Spleen (tissue), 11 donors: Measurements from ENCODE around the gene METTL23. TPM values are rescaled to one million over a fixed set of nuclear protein-coding genes. Genes with fewer than 3 reads are reported as not detected.
"Not testable (repeated sequence)": the region's sequence is repeated elsewhere in the genome, so short reads cannot be mapped to it uniquely, and the experiment has no call there.

Source experiments
- DNase-seq: peaks from one replicate; pipeline ENCODE4 v3.0.0-alpha.2; 2020
- H3K27ac ChIP-seq, 8 donors: fragments of 200-600 bp; sonication (generic) in 7 of 8; 1 replicate in 4 of 8; 2 replicates in 4 of 8; pipeline versions ENCODE4 v1.5.0 to v1.8.0; 2016 to 2021; ENCODE audit warnings: inconsistent platforms in 4 of 8, mild to moderate bottlenecking in 4 of 8, moderate library complexity in 1 of 8
- H3K27me3 ChIP-seq, 7 donors: fragments of 200-600 bp; sonication (generic) in 6 of 7; replicated peaks in 1 of 7; 1 replicate in 4 of 7; 2 replicates in 3 of 7; pipeline versions ENCODE4 v1.5.0 to v1.8.0; 2016 to 2021; ENCODE audit warnings: inconsistent platforms in 3 of 7, mild to moderate bottlenecking in 1 of 7
- H3K36me3 ChIP-seq, 6 donors: fragments of 200-600 bp; sonication (generic) in 5 of 6; 1 replicate in 4 of 6; 2 replicates in 2 of 6; pipeline versions ENCODE4 v1.5.0 to v1.8.0; 2016 to 2021; ENCODE audit warnings: inconsistent platforms in 2 of 6
- H3K4me1 ChIP-seq, 6 donors: fragments of 200-600 bp; sonication (generic) in 5 of 6; 1 replicate in 3 of 6; 2 replicates in 3 of 6; pipeline versions ENCODE4 v1.5.0 to v1.8.0; 2016 to 2021; ENCODE audit warnings: inconsistent platforms in 3 of 6
- H3K4me3 ChIP-seq, 8 donors: fragments of 200-600 bp; sonication (generic) in 7 of 8; 1 replicate in 4 of 8; 2 replicates in 4 of 8; pipeline versions ENCODE4 v1.5.0 to v1.8.0; 2016 to 2021; ENCODE audit warnings: inconsistent platforms in 4 of 8, mild to moderate bottlenecking in 4 of 8, moderate library complexity in 2 of 8
- H3K9me3 ChIP-seq, 8 donors: fragments of 200-600 bp; sonication (generic) in 7 of 8; 1 replicate in 4 of 8; 2 replicates in 4 of 8; pipeline versions ENCODE4 v1.5.0 to v1.8.0; 2016 to 2021; ENCODE audit warnings: inconsistent platforms in 4 of 8
- POLR2A ChIP-seq, 3 donors: fragments of 450-650 bp; IDR thresholded peaks; one replicate each; pipeline ENCODE4 v1.5.1; 2017; ENCODE audit warnings: antibody characterized with exemption in 3 of 3, mild to moderate bottlenecking in 1 of 3
- POLR2AphosphoS5 ChIP-seq, 3 donors: sonication (generic); formaldehyde crosslinking; IDR thresholded peaks; one replicate each; pipeline ENCODE4 v1.5.1; 2017; ENCODE audit warnings: antibody characterized with exemption in 3 of 3
- WGBS, 5 donors: extraction: QIAGEN DNeasy Blood & Tissue Kit in 3 of 5; methylation state at CpG; one replicate each; pipeline versions ENCODE4 v1.1.5 to v1.1.7; 2013 to 2018; 5-methylcytosine and 5-hydroxymethylcytosine counted together
- intact Hi-C: fragments of 100-400 bp; cut with DNase I; formaldehyde crosslinking; loops from one replicate; pipeline ENCODE4 v1.15.0; 2023; ENCODE audit warnings: low total_unique reads
- polyA plus RNA-seq, 3 donors: library from polyadenylated mRNA; stranded (reverse); fragments of 200-250 nt; gene quantifications; one replicate each; pipeline ENCODE4 v1.2.1, GENCODE V29; 2013
- total RNA-seq, 7 donors: library from RNA; depleted of rRNA in 3 of 7; stranded (reverse); fragments of >200 nt in 3 of 7; fragmentation: NEBNext Ultra II Directional in 4 of 7; extraction: Animal tissue kit (Norgen Biotek cat#: 25700) in 4 of 7; gene quantifications; one replicate each; pipeline versions ENCODE4 v1.1.0 to v1.2.1, GENCODE V29; 2016 to 2021
- TF ChIP-seq, protein P1 (sequence below), 11 experiments: fragments of 200-600 bp in 7 of 11; fragments of 450-650 bp in 4 of 11; sonication (generic) in 4 of 11; IDR thresholded peaks in 8 of 11; conservative IDR thresholded peaks in 3 of 11; 1 replicate in 7 of 11; 2 replicates in 4 of 11; pipeline versions ENCODE4 v1.4.0 to v1.8.0; 2016 to 2021; ENCODE audit warnings: antibody characterized with exemption in 11 of 11, inconsistent platforms in 4 of 11, mild to moderate bottlenecking in 1 of 11
- donor health status: healthy with polysubstance abuse.
- donor health status: DM: no; HTN: no; CAD: no; lungs with moderate emphysema.
- donor health status: DM: no; HTN: no; CAD: no.
- donor health status: Bipolar disorder and iron deficiency.
- donor health status: healthy.
- donor health status: DM: no; HTN: no; CAD: no.
- donor health status: DM: yes; HTN: yes; CAD: no.

Gene METTL23
- total and polyA plus RNA-seq, 10 donors = 35.8 to 72.7 (median 49.5) TPM

DNA sequence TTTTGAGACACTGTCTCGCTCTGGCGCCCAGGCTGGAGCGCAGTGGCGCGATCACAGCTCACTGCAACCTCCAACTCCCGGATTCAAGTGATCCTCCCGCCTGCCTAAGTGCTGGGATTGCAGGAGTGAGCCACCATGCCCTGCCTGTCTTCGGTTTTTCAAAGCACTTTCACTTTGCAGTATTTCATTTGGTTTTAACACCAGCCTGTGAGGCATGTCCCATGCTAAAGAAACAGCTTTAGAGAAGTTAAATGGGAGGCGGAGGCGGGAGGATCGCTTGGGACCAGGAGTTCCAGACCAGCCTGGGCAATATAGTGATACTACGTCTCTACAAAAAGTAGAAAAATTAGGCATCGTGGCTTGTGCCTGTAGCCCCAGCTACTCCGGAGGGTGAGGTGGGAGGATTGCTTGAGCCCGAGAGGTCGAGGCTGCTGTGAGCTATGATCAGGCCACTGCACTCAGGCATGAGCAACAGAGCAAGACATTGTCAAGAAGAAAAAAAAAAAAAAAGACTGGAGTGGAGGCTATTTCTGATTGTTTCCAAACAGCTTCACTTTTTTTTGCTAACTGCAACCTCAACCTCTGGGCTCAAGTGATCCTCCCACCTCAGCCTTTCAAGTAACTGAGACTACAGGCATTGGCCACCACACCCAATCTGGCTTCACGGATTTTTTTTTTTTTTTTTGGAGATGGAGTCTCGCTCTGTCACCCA lies 1.3 kb downstream of the METTL23 start:
- Histone ChIP-seq H3K27me3 (no peaks in the 10 kb centered on the region), H3K4me1 (peaks cover 50 to 89% (median 85%) of the 10 kb centered on the region in 6 donors), H3K4me3 (peak overlapping the region; percentile 59 to 98 (median 88)), H3K27ac (peak overlapping the region; percentile 93 to 100 (median 100)), H3K36me3 (peaks cover 0 to 71% (median 50%) of the 10 kb centered on the region in 6 donors), H3K9me3 (no peaks in the 10 kb centered on the region)
- WGBS, 5 donors = 38 to 52% (median 43%) methylated on average over 18 of the region's 18 CpGs
- TF ChIP-seq, protein P1, sequence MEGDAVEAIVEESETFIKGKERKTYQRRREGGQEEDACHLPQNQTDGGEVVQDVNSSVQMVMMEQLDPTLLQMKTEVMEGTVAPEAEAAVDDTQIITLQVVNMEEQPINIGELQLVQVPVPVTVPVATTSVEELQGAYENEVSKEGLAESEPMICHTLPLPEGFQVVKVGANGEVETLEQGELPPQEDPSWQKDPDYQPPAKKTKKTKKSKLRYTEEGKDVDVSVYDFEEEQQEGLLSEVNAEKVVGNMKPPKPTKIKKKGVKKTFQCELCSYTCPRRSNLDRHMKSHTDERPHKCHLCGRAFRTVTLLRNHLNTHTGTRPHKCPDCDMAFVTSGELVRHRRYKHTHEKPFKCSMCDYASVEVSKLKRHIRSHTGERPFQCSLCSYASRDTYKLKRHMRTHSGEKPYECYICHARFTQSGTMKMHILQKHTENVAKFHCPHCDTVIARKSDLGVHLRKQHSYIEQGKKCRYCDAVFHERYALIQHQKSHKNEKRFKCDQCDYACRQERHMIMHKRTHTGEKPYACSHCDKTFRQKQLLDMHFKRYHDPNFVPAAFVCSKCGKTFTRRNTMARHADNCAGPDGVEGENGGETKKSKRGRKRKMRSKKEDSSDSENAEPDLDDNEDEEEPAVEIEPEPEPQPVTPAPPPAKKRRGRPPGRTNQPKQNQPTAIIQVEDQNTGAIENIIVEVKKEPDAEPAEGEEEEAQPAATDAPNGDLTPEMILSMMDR (IDR thresholded peaks at IDR 0.05 in 8 of 11, conservative IDR thresholded peaks at IDR 0.05 in 3 of 11) = no peak
- peak in 1 of 3 donors; percentile 14 for TF ChIP-seq POLR2A (IDR thresholded peaks at IDR 0.05)
- intact Hi-C loops = no loop called here
- no peak for DNase-seq

DNA sequence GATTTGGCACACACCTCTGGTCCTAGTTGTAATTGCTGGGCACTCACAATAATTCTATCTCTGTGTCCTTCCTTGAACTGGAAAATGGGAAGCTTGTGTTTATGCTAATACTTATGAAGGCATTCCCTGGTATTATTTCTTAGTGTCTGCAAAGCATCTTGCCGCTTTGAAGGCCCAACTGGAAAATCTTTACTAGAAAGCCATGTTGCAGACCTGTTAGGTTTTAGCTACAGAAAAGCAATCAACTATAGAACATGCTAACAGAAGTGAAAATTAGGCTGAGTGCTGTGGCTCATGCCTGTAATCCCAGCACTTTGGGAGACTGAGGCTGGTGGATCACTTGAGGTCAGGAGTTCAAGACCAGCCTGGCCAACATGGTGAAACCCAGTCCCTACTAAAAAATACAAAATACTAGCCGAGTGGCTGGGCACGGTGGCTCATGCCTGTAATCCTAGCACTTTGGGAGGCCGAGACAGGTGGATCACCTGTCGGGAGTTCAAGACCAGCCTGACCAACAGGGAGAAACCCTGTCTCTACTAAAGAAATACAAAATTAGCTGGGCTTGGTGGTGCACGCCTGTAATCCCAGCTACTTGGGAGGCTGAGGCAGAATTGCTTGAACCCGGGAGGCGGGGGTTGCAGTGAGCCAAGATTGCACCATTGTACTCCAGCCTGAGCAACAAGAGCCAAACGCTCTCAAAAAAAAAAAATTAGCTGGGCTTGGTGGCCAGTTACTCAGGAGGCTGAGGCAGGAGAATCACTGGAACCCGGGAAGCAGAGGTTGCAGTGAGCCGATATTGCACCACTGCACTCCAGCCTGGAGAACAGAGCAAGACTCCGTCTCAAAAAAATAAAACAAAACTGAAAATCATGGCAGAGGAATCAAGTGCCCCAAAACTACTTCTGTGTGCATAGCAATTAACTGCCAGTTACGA lies 5.4 kb downstream of the METTL23 start:
- H3K4me3 ChIP-seq, H3K27me3 ChIP-seq, intact Hi-C loops, DNase-seq, H3K9me3 ChIP-seq: not testable (repeated sequence)
- H3K36me3 ChIP-seq = peaks cover 0 to 77% (median 51%) of the 10 kb centered on the region in 6 donors
- peaks cover 60 to 91% (median 87%) of the 10 kb centered on the region in 6 donors for H3K4me1 ChIP-seq
- WGBS, 5 donors = 75 to 87% (median 81%) methylated on average over 13 of the region's 13 CpGs
- H3K27ac ChIP-seq = peak overlapping the region in 6 of 8 donors; percentile 8 to 35 (median 20)

DNA sequence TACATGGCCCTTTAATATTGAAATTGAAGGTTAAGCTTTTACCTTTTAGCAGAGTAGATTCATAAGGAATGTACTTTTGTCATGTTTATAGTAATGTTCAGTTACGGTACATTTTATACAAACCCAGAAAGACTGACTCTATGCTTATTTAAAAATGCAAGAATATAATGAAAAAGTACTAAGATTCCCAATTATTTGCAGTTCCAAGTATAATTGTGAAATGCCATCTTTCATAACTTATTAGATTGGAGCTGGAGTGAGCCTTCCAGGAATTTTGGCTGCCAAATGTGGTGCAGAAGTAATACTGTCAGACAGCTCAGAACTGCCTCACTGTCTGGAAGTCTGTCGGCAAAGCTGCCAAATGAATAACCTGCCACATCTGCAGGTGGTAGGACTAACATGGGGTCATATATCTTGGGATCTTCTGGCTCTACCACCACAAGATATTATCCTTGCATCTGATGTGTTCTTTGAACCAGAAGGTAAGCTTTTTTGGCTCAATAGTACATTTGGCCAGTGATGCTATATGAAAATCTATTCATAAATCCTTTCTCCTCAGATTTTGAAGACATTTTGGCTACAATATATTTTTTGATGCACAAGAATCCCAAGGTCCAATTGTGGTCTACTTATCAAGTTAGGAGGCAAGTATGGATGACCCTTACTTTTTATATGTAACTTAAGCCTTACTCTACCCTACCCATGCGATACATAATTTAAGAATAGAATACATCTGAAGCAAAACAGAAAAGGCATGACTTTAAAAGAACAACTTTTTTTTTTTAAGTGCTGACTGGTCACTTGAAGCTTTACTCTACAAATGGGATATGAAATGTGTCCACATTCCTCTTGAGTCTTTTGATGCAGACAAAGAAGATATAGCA lies 6.3 kb downstream of the METTL23 start:
- 74 to 90% (median 80%) methylated on average over 3 of the region's 3 CpGs for WGBS, 5 donors
- Histone ChIP-seq H3K9me3 (no peaks in the 10 kb centered on the region), H3K4me1 (peaks cover 54 to 82% (median 80%) of the 10 kb centered on the region in 6 donors), H3K4me3 (peak overlapping the region in 1 of 8 donors; percentile 99), H3K36me3 (peaks cover 0 to 77% (median 51%) of the 10 kb centered on the region in 6 donors), H3K27me3 (no peaks in the 10 kb centered on the region), H3K27ac (peak overlapping the region in 7 of 8 donors; percentile 13 to 99 (median 98))
- TF ChIP-seq, protein P1 (IDR thresholded peaks at IDR 0.05 in 8 of 11, conservative IDR thresholded peaks at IDR 0.05 in 3 of 11) = no peak
- TF ChIP-seq POLR2AphosphoS5 (IDR thresholded peaks at IDR 0.05) (no peak), POLR2A (IDR thresholded peaks at IDR 0.05) (no peak)
- intact Hi-C loops = no loop called here
- no peak for DNase-seq

DNA sequence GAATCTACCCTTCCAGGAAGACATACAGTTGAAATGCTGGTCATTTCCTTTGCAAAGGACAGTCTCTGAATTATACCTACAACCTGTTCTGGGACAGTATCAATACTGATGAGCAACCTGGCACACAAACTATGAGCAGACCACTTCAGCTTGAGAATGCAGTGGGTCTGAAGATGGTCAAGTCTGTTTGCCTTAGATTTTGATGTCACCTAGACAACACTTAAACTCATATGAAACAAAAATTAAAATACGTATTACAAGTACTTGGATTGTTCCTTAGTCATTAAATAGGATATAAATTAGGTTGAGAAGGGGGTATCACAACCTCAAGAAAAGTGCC lies 6.9 kb downstream of the METTL23 start:
- Histone ChIP-seq H3K36me3 (peaks cover 0 to 76% (median 51%) of the 10 kb centered on the region in 6 donors), H3K4me1 (peaks cover 48 to 82% (median 78%) of the 10 kb centered on the region in 6 donors), H3K27ac (peak overlapping the region in 6 of 8 donors; percentile 97 to 99 (median 98)), H3K4me3 (peak overlapping the region in 4 of 8 donors; percentile 82 to 99 (median 88)), H3K27me3 (no peaks in the 10 kb centered on the region), H3K9me3 (no peaks in the 10 kb centered on the region)
- TF ChIP-seq POLR2A (IDR thresholded peaks at IDR 0.05) (no peak), POLR2AphosphoS5 (IDR thresholded peaks at IDR 0.05) (peak in 1 of 3 donors; percentile 7)
- TF ChIP-seq, protein P1 (IDR thresholded peaks at IDR 0.05 in 8 of 11, conservative IDR thresholded peaks at IDR 0.05 in 3 of 11) = no peak
- no peak for DNase-seq
- intact Hi-C loops = no loop called here
- 65 to 75% (median 71%) methylated on average over 1 of the region's 1 CpG for WGBS, 5 donors
